Stimulated activated CD4-positive, alpha-beta T cell treated with anti-CD3 and anti-CD28 coated beads, Interleukin-12 subunit alpha, Interleukin-12 subunit beta, amount 100 ng/mL, for 48 hours (primary cell): ENCODE data around the gene ZNF653.
"Not testable (repeated sequence)": the region's sequence is repeated elsewhere in the genome, so short reads cannot be mapped to it uniquely, and the experiment has no call there.

Experiments
- DNase-seq, 3 donors: peaks; one replicate each; pipeline ENCODE4 v3.0.0-alpha.2; 2020; ENCODE audit warnings: low read depth in 2 of 3, low spot score in 1 of 3

Gene ZNF653

GRCh38 chr19:11434703-11435056 is 71.0 kb downstream of the ZNF653 start:
- no peak for DNase-seq

GRCh38 chr19:11433526-11433925 is 72.1 kb downstream of the ZNF653 start:
- DNase-seq, result not testable (repeated sequence)
